HG03060 (cell line): Measurements from ENCODE around the gene SYT14.
"Not testable (repeated sequence)": the region's sequence is repeated elsewhere in the genome, so short reads cannot be mapped to it uniquely, and the experiment has no call there.

ENCODE experiments used
- ATAC-seq: cut with Tn5 transposase; IDR thresholded peaks from one replicate; pipeline ENCODE4 v1.9.1; 2021; ENCODE audit warnings: low read depth, moderate number of reproducible peaks; ENCODE audit not compliant: unreplicated experiment

Gene SYT14

GRCh38 chr1:209937996-209938959, at the start of gene SYT14:
SYT14 (plus strand) TSS chr1:209938217; CDS start chr1:209938265, 48 bp downstream.
- no peak for ATAC-seq

DNA sequence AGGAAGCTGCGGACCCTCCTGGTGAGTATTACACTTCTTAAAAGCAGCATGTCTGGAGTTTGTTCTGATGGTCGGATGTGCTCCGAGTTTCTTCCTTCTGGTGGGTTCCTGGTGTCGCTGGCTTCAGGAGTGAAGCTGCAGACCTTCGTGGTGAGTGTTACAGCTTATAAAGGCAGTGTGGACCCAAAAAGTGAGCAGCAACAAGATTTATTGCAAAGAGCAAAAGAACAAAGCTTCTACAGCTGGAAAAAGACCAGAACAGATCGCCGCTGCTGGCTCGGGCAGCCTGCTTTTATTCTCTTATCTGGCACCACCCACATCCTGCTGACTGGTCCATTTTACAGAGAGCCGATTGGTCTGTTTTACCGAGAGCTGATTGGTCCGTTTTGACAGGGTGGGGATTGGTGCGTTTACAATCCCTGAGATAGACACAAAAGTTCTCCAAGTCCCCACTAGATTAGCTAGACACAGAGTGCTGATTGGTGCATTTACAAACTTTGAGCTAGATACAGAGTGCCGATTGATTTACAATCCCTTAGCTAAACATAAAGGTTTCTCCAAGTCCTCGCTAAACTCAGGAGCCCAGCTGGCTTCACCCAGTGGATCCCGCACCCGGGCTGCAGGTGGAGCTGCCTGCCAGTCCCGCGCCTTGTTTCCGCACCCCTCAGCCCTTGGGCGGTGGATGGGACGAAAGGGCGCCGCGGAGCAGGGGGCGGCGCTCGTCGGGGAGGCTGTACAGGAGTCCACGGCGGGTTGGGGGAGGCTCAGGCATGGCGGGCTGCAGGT, 49.5 kb upstream of the SYT14 start:
- not testable (repeated sequence) for ATAC-seq

DNA sequence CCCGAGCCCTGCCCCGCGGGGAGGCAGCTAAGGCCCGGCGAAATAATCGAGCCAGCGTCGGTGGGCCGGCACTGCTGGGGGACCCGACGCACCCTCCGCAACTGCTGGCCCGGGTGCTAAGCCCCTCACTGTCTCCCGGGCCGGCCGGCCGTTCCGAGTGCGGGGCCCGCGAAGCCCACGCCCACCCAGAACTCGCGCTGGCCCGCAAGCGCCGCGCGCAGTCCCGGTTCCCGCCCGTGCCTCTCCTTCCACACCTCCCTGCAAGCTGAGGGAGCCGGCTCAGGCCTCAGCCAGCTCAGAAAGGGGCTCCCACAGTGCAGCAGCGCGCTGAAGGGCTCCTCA, 49.0 kb upstream of the SYT14 start:
- no peak for ATAC-seq

DNA sequence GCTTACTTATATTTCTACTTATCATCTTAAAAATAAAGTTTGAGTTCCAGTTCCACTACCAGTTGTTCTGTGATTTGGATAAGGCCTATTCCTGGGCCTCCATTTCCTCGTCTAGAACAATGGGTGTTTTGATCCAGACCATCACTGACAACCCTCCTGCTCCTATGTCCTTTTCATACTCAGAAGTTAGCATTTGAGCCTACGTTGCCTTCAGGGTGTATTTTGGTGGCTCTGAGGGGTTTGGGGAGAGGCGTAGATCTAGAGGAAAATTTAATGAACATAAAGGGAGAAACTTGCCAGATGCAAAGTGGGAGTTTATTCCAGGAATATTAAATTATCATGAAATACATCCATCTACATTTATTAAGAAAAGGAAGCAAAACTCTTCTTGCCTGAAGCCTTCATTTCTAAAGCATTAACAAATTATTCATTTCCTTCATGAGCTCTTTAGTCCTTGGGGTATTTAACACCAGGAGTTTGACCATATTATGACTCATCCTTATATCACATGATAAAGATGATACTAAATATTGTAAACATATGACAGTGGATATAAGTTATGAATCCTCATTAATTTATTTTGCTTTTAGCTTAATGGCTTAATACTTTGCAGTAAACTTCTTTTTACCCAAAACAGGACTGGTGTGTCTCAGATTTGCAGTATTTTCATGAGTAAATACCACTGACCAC, 47.2 kb upstream of the SYT14 start:
- no peak for ATAC-seq

DNA sequence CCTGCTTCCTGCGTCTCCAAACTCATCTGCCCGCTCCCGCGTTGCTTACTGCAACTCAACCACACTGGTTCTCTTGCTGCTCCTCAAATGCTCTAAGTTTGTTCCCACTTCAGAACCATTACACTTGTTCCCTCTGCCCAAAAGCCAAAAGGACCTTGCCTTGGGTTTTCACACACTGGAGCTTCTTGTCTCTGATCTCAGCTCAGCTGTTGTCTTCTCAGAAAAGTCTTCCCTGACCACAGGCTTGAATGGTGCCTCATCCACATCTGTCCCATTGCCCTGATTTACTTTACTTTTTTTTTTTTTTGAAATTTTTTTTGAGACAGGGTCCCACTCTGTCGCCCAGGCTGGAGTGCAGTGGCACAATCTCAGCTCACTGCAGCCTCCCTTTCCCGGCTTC, 44.3 kb upstream of the SYT14 start:
- ATAC-seq, result no peak

DNA sequence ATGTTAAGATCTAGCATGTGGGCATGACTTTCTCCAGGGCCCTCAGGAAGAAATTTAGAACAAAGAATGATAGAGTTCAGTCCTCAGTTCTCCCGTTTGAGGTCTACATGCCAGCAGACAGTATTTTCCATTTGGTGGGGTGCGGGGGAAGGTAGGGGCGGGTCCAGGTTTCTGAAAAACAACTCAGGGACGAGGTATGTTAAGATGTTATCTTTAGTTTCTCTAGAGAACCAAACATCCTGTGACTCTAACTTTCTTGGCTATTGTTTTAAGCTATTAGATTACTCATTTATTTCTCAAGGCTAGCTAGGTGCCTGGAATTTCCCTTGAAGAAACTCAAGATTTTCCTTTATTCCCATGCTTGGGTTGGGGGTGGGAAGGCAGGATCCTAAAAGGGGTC, 42.3 kb upstream of the SYT14 start:
- ATAC-seq, result no peak

DNA sequence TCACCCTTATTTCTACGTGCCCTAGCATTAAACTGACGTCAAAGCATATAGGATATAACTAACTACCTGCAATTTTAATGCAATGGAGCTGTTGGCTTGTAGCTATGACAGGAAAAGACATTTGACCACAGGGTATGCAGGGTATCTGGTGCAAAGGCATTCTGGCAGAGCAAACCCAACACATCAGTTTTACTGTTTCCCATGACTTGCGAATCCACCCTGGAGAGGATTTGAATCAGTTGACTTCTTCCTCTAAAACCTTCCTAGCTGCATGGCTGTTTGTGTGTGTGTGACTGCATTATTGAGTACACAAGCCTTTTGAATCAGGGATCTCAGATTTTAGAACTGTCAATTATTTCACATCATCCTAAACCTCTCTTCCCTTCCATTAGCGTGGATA, 41.7 kb upstream of the SYT14 start:
- ATAC-seq, result no peak

GRCh38 chr1:209898271-209898670, 39.7 kb upstream of the SYT14 start:
- ATAC-seq, result not testable (repeated sequence)

DNA sequence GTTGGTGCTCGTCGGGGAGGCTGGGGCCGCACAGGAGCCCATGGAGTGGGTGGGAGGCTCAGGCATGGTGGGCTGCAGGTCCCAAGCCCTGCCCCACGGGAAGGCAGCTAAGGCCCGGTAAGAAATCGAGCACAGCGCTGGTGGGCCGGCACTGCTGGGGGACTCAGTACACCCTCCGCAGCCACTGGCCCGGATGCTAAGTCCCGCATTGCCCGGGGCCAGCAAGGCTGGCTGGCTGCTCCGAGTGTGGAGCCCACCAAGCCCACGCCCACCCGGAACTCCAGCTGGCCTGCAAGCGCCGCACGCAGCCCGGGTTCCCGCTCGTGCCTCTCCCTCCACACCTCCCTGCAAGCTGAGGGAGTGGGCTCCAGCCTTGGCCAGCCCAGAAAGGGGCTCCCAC, 39.2 kb upstream of the SYT14 start:
- not testable (repeated sequence) for ATAC-seq

DNA sequence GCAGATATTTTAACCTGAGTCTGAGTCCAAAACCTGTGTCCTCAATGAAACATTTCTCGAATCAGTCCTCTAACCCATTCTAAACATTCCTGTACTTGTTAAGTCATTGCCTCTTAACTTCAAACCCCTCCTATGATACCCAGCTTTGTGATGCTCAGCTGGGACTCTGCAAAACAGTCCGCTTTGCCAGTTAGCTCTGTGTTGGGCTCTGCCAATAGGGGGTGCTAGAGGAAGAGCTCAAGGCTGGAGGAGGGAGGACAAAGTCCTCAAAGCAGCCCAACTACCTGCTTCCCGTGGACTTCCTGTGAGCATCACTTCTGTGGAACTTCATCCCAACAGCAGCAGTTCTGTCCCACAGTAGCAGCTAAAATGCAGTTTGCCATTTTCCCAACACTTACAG, 38.1 kb upstream of the SYT14 start:
- no peak for ATAC-seq

DNA sequence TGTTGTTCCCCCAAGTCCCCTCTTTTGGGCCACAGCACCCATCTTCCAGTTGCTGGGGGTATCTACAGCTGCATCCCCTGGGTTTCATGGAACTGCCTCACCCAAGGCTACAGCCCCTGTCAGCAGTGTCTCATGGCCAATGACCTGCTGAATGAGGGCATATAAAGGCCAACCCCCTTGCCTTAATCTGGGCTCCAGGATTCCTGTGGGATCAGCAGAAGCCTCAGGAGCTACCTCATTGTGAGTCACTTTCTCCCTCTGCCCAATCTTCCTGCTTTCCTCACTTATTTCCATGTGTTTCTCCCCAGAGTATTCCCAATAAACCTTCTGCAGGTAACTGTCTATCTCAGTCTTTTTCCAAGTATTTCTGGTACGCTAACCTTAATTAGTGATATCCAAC, 37.3 kb upstream of the SYT14 start:
- ATAC-seq, result no peak

DNA sequence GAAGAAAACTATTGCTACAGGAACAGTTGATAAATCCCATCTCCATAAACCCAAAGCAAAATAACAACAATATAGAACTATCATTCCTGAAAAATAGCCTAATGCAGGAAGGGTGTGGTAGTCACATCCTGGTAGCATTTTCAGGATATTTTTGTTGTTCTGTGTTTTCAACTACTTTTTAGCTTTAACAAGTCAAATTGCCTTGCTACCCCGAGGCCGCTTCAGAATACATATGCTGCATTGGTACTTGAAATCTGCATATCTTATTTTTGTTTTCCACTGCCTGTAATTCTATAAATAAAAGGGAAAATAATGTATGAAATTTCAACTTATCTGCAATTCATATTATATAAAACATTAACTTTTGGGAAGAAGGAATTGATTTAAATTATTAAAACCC, 36.8 kb upstream of the SYT14 start:
- ATAC-seq, result no peak

DNA sequence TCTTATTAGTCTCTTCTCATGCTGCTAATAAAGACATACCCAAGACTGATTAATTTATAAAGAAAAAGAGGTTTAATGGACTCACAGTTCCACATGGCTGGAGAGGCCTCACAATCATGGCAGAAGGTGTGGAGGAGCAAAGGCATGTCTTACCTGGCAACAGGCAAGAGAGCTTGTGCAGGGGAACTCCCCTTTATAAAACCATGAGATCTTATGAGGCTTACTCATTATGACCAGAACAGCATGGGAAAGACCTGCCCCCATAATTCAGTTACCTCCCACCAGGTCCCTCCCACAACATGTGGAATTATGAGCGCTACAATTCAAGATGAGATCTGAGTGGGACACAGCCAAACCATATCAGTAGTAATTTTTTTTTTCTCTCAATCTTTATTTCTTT, 33.2 kb upstream of the SYT14 start:
- ATAC-seq, result not testable (repeated sequence)

DNA sequence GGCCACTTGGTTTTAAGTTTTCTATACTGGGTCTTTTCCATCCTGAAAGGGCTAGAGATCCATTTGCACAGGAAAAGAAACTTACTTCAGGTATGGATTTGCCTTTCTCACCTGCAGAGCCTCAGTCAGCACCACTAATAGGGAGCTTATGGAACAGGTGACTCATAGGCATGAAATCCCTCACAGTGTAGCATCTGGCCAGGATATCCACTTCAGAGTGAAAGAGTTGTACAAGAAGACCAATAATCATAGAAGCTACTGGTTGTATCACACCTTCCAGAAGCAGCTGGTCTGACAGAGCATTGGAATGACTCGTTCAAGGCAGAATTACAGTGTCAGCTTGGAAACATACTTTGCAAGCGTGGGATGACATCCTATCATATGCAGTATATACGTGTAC, 26.3 kb upstream of the SYT14 start:
- no peak for ATAC-seq

DNA sequence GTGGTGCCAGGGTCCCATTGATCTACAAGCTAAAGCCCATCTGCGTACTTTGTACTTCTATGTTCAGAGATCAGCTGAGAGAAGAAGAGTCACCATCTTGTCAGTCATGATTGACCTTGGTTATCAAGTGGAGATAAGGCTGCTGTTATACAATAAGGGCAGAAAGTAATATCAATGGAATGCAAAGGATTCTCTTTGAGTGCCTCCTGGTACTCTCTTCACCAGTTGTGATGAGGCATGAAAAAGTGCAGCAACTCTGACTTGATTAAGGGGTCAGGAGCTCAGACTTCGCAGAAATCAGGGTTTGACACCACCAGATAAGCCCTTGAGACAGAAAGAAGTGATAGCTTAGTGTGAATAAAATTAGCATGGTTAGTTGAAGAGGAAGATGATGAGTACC, 25.7 kb upstream of the SYT14 start:
- no peak for ATAC-seq

DNA sequence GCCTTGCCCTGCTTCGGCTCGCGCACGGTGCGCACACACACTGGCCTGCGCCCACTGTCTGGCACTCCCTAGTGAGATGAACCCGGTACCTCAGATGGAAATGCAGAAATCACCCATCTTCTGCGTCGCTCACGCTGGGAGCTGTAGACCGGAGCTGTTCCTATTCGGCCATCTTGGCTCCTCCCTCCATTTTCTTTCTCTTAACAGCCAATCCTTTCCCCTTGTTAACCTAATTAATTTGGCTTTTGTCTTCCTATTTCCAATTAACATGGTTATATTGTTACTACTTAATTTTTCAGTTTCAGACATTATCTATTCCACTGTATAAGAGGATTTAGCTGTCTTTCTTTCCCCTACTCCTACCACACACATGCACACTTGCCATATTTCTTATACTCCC, 18.4 kb upstream of the SYT14 start:
- ATAC-seq, result not testable (repeated sequence)

DNA sequence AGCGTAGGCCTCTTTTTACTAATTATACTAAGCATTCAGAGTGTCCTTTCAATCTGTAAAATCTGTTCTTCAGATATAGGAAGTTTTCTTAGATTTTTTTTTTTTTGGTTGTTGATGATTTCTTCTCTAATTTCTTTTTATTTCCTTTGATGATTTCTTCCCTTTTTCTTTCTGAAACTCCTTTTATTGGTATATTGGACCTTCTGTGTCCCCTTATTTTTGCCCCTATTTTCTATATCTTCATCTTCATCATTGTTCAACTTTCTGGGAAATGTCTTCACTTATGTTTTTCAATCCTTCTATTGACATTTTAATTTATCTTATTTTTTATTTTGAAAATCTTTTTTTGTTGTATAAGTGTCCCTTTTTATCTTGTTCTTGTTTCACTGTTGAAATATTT, 17.2 kb upstream of the SYT14 start:
- ATAC-seq, result no peak

- no peak for ATAC-seq
Observed at GRCh38 chr1:209924390-209924789, 13.6 kb upstream of the SYT14 start.

GRCh38 chr1:209926045-209926444, 12.0 kb upstream of the SYT14 start:
- ATAC-seq, result no peak

DNA sequence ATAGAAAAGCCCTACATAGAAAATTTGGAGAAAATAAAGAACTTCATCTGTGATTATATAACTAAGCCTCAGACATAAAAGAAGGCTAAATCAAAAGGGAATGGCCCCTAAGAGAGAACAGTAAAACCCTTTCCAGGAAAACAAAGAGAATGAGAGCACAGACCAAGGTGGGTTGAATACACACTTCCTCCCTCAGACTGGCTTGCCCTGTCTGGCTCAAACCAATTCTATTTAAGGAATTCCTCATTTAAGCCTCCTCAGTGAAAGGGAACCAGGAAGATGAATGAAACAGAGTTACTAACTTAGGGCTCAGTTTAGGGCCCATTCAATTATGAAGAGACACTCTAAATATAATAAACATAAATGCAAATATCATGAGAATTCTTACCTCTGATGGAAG, 10.6 kb upstream of the SYT14 start:
- no peak for ATAC-seq

DNA sequence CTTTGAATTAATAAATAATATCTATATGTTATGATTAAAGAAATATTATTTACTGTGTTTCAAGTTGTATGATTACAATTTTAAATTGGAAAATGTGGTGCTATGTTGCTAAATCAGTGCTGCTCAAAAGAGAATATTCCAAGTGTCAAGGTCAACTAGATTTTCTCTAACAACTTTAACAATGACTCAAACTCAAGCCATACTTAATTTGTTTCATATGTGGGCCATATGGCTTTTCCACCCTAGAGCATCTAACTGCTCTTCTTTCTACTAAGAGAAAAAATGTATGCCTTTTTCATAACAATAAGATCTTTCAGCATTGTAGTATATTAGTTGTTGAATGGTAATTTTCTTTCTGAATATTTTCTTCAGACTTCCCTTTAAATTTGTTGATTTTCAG, 8.3 kb upstream of the SYT14 start:
- no peak for ATAC-seq
